Esophagus muscularis mucosa (tissue), 4 donors: ENCODE data around the gene SERPING1.

ENCODE experiments used
- CTCF ChIP-seq, 3 experiments: fragments of 200-600 bp in 2 of 3; fragments of 450-650 bp in 1 of 3; sonication (generic) in 2 of 3; IDR thresholded peaks; one replicate each; pipeline ENCODE4 v1.5.1; 2017 to 2019; ENCODE audit warnings: antibody characterized with exemption in 3 of 3, mild to moderate bottlenecking in 2 of 3, moderate library complexity in 1 of 3
- EP300 ChIP-seq: sonication (generic); formaldehyde crosslinking; IDR thresholded peaks from one replicate; pipeline ENCODE4 v1.6.1; 2017; ENCODE audit warnings: antibody characterized with exemption
- POLR2A ChIP-seq: fragments of 450-650 bp; IDR thresholded peaks from one replicate; pipeline ENCODE4 v1.6.1; 2017; ENCODE audit warnings: antibody characterized with exemption, moderate library complexity, mild to moderate bottlenecking, low read depth
- POLR2AphosphoS5 ChIP-seq, 2 donors: sonication (generic); formaldehyde crosslinking; IDR thresholded peaks; one replicate each; pipeline ENCODE4 v1.6.1; 2017; ENCODE audit warnings: antibody characterized with exemption in 2 of 2

GRCh38 chr11:57638005-57638781, 40.7 kb downstream of the SERPING1 start:
- TF ChIP-seq CTCF (IDR thresholded peaks at IDR 0.05) (no peak), EP300 (no peak), POLR2AphosphoS5 (IDR thresholded peaks at IDR 0.05) (peak; percentile 38 to 64), POLR2A (no peak)
